ENCODE results near the gene ARMH3.
"Not testable (repeated sequence)": the region's sequence is repeated elsewhere in the genome, so short reads cannot be mapped to it uniquely, and the experiment has no call there.

The ARMH3 gene

DNA sequence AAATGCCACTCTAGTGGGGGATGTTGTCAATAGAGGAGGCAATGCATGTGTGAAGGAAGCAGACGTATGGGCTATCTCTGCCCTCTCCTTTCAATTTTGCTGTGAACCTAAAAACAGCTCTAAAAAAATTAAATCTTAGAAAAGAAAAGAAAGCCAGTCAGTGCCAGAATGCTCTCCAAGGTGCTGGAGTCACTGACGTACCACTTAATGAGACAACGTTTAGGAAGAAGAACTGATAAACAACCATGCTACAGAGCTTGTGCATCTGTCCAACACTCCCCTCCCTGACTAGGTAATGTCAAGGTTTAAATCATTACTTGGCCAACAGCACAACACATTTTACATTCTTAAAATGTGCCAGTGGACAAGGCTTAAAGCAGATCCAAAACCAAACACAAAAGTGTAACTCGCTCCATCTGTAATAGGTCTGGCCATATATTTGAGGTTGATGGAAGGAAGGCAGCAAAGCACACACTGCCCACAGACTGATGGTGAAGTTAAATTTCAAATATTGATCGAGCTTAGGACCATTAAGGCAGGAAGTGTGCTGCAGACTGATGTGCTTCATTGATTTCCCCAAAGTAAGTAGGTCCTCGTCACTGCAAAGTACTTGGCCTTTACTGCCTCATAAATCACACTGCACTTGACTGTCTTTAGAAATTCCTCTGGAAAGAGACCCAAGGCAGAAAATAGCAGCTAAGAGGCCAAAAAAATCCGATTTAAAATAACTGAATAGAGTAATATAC is 15.5 kb downstream of the ARMH3 start:
- no peak for DNase-seq

DNA sequence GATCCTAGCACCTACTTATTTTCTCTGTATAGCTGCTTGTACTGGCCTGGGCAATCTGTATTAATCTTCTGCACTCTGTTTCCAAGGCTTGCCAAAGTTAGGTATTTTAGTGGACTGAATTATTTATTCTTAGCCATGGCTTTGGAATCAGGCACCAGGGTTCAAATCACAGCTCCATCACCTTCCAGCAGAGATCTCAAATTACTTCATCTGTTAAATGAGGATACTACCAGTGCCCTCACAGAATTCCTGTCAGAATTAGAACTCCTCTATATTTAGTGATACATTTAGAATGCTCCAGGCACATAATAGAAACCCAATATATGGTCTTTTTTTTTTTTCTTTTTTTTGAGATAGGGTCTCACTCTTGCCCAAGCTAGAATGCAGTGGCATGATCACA is 17.6 kb downstream of the ARMH3 start:
- DNase-seq = no peak

DNA sequence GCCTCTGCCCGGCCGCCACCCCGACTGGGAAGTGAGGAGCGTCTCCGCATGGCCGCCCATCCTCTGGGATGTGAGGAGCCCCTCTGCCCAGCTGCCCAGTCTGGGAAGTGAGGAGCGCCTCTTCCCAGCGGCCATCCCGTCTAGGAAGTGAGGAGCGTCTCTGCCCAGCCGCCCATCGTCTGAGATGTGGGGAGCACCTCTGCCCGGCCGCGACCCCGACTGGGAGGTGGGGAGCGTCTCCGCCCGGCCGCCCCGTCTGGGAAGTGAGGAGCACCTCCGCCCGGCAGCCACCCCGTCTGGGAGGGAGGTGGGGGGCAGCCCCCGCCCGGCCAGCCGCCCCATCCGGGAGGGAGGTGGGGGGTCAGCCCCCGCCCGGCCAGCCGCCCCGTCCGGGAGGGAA is 20.2 kb downstream of the ARMH3 start:
- not testable (repeated sequence) for DNase-seq

DNA sequence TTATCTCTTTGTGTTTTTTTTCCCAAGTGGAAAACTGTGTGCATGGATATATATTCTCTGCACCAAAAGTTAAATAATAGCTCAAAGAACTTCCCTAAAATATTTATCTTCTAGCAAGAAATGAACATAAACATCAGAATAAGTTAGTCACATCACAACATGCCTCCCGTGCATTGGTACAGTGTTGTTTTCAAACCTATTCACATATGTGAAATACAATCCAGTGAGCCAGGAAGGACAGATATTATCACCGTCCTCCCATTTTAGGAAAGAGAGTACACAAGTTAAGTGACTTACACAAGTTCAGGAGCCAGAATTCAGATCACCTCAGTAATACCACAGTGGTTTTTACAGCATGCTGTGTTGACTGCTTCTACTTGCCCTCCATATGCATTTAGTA is 22.2 kb downstream of the ARMH3 start:
- DNase-seq = no peak

DNA sequence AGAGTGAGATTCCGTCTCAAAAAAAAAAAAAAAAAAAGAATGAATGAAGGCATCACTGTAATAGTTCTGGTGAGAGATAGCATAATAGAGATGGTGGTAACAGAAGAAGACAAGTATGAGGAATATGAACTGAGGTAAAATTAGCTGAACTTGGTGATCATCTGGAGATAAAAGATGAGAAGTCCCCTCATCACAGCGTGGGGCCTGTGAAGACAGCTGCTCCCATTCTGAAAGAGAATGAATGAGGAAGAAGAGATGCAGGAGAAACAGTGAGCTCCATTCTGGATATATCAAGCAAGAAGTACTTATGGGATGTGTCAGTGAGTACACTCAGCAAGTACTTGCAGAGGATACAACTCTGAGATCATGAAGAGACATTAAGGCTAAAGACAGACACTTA is 28.7 kb downstream of the ARMH3 start:
- DNase-seq = no peak

DNA sequence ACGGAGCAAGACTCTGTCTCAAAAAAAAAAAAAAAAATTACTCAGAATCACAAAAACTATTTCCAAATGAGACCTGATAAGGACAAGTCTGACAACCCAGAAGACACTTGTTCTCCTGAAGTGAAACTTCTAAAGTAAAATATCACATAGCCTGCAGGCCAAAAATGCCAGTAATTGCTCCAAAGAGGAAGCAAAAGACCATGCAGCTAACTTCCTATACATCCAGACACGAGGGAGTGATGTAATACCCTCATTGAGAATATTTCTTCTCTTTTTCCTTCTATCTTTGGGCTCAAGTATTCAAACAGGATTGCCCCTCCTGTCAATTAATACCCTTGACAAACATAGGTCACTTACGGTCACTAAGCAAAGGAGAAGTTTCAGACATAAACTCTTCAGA is 31.2 kb downstream of the ARMH3 start:
- DNase-seq = no peak

DNA sequence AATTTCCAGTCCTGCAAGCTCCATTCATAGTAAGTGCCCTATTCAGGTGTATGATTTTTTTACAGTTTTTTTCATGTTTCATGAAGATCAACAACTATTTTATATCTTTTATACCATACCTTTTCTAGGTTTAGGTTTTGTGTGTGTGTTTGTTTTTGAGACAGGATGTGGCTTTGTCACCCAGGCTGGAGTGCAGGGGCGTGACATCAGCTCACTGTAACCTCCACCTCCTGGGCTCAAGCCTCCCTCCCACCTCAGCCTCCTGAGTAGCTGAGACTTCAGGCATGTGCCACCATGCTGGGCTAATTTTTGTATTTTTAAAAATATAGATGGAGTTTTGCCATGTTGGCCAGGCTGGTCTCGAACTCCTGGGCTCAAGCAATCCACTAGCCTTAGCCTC is 35.0 kb downstream of the ARMH3 start:
- no peak for DNase-seq

DNA sequence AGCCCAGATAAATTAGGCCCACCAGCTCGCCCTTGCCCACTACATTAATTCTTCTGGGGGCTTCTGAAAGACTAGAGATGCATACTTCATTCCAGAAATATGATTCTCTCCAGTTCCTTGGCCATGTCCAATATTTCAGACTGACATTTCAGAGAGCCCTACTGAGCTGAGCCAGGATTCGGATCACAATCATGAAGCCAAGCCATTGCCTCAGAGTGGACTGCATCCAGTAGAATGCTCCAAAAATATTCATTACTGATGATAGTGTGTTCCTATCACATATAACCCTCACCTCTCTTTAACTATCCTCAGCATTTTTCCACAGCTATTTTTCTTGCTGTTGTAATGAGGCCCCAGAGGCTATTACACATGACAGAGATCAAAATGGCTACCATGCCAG is 38.7 kb downstream of the ARMH3 start:
- no peak for DNase-seq

DNA sequence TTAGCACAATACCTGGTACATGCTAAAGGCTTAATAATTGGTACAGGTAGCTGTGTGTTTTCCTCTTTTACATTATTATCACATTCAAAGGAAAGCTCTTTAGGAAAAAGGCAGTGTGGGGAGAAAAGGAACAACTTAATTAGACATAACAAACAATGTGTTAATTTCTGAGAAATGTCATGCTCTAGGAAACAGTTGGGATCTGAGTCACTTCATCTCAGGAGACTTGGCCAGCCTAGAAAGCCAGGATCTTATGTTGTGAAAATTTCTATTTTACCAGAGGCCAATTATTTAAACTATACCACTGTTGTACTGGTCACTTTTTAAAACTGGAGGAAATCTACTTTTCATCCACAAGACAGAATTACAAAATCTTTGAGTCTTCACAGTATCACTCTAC is 39.6 kb downstream of the ARMH3 start:
- DNase-seq = no peak

DNA sequence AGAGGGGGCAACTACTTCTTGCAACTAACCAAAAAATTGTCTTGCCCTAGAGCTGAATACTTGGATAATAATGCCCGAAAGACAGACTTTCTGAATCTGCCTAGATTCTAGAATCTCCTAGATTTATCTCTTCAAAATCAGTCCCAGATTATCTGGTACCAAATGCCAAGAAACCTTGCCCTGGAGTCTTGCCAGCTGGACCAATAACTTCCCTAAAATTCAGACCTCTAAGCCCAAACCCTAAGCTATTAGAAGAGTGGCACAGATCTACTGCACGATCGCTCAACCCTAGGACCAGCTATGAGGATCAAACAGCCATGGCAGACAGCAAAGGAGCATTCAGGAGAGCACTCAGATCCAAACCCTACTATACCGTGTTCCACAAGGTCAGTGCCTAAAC is 45.0 kb downstream of the ARMH3 start:
- no peak for DNase-seq

DNA sequence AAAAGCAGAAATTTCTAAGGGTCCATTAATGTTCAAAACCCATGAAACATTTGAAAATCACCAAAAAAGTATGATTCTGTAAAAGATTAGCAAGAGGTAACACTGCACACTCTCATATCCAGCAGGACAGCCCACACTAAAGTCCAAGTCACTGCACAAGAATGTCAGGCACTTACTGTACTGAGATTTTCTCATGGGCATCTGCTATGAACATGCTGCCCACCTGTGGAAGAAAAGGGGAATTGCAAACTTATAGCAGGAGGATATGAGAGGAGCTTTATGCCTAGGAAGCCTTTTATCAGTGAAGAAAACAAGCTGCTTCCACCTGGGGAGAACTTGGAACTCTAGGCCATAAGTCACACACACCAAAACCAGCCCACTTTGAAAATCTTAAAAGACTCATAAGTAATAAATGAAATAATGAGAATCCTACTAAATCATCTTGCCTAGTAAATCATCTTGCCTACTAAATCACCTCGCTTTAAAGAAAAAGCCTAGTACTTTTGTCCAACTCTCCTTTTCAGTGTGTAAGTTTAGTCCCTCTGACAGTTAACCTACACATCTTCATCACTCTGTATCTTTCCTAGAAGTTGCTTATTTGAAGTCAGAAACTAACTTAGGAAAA is 46.1 kb downstream of the ARMH3 start:
- no peak for DNase-seq

DNA sequence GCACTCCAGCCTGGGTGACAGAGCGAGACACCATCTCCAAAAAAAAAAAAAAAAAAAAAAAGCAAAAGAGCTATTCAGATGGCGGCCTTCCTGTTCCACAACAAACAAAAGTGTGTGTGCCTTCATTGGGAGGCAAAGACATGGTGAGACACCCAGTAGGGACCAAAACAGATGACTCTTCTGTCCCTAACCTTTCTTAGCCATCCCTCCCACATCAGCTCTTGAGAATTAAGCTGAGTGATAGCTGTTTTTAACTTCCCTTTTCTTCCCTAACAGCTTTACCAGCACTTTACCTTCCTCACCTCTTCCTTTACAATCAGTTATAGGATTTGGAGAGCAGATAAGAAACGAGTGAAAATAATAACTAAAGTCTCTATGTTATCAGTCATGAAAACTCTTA is 48.2 kb downstream of the ARMH3 start:
- no peak for DNase-seq

DNA sequence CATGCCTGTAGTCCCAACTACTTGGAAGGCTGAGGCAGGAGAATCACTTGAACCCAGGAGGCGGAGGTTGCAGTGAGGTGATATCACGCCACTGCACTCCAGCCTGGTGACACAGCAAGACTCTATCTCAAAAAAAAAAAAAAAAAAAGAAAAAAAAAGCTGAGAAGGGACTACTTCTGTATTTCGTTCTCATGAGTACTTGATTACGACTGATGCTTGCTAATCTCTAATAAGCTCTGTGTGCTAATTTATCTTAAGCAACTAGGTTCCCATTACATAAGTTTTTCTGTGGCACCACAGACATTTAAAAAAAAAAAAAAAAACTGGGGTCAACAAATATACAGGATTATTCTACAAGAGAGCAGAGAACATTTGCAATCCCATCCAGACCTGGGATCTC is 48.9 kb downstream of the ARMH3 start:
- DNase-seq = not testable (repeated sequence)

DNA sequence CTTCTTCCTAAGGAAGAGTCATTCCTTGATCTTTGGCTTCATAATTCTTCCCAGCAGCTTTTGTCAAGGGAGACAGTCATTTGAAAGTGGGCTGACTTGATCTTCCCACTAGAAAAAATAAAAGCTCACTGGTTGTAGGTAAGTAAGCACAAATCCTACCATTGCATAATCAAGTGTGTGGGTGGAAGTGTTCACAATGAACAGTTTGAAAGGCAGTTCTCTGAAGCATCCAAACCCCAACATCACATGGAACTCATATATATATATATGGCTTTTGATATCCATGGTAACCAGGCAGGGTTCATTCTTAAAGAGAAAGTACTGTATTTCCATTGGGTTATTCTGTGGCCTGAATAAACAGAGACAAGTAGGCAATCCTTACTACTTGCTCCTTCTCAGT is 51.6 kb downstream of the ARMH3 start:
- DNase-seq = no peak

DNA sequence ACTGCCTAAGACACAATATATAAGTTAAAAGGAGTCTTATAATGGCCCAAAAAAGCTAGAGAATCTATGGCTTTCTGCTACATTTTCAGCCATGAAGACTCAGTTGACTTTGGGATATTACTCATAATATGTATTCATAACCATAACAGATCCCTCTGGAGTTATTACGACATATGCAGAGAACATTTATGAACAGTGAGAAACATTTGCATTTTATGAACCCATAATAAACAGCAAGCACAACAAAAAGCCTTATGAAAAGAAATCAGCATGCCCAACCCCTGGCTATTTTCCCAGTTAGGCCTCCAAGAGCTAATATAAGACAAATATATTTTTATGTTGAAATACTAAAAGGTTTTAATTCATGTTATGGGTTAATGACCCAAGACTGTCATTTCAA is 52.4 kb downstream of the ARMH3 start:
- no peak for DNase-seq

DNA sequence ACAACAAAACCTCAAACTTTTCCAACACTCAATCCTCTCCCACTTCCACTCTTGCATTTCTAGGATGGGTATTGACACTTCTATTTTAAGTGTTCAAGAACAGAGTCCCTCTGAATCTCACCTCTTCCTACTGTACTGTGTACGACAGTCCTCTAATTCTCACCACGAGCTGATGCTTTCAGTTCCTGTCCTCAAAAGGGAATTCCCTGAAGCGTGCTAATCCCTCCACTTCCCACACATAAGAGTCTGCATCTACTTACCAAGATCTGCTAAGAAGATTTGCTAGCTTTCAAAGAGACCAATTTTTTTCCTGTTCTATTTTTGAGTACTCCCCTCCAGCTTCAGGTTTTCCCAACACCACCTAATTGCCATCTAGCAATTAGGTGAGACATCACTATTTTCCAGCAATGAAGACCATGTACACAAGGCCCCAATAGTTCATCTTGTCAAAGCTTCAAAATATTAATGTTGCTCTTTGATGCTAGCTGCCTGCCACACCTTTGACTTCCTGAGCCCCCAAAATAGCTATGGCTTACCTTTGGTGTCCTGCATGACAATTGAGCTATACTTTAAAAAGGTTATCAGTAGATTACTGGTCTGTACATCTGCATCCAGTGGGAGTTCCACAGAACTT is 54.4 kb downstream of the ARMH3 start:
- no peak for DNase-seq

DNA sequence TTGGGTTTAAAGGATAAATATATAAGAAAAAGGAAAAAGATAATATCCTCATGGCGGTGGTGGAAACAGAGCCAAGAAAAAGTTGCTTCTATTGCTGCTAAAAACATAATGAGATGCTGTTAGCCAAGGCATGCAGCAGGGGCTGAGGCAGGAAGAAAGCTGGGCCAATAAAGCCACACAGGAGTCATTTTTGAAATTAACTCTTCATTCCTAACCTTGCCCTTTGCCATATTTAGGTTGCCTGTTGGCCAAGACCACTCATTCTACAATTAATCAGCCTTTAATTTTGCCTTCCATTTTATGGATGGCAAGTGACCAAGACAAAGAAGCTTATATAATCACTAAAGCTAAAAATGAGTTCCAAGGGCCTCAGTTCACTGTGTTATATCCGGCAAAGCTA is 58.2 kb downstream of the ARMH3 start:
- DNase-seq = no peak

DNA sequence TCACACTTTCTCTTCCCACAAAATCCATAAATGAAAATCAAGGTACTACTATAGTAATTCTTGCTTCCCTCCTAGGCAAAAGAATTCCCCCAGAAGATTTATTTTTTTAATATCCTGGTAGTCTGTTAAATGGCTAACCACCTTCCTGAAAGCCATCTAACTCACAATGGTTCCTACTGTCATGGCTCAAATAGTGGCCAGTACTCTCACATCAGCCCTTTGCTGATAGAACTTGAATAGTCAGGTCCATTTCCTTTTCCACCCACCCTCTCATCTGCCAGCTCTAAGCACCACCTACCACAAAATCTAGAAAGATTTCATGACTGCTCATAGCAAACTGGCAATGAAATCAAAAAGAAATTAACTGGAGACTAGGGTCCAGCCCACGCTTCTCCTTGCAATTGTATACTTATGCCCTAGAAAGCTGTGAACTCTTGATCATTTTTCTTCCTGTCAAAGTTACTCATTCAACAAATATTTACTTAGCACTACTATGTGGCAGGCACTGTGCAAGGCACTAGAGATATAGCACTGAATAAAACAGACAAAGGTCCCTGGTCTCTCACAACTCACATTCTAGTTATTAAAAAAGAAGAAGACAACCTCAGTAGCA is 60.4 kb downstream of the ARMH3 start:
- no peak for DNase-seq

DNA sequence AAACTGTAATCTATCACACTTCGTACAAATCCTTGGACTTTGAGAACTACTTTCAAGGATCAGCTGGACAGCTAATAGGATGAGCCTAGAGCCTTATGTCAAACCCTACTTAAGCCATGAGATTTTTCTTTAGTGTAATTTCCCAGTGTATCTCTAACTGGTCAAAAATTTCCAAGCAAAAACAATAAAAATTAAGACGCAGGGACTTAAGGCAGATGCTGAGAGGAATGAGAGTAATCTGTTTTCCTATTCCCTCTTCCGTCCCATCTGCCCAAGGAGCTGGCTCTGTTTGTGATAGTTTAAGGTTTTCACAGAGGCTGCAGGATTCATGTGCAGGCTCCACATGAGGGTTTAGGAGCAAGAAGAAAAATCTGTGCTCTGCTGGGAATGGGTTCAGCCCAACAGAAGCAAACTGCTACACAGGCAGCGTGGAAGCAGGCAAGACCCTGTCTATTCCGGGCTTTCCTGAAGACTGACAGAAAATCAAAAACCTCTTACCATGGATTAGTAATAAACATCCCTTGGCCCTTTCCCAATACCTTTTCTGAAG is 62.2 kb downstream of the ARMH3 start:
- DNase-seq = no peak

DNA sequence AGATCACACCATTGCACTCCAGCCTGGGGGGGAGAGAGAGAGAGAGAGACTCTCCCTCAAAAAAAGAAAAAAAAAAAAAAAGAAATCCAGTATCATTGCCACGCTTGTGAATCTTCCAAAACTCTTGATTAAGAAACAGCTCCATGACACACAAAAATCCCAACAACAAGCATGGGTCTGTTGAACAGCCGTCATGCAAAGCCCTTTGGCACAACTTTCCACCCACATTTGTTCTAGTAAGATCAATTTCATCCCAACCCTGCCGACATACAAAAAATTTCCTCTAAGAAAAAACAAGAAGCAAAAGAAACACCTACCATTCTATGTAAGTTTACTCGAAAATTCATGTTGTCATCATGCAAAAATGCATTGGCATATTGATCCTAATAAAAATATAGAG is 62.8 kb downstream of the ARMH3 start:
- DNase-seq = no peak

DNA sequence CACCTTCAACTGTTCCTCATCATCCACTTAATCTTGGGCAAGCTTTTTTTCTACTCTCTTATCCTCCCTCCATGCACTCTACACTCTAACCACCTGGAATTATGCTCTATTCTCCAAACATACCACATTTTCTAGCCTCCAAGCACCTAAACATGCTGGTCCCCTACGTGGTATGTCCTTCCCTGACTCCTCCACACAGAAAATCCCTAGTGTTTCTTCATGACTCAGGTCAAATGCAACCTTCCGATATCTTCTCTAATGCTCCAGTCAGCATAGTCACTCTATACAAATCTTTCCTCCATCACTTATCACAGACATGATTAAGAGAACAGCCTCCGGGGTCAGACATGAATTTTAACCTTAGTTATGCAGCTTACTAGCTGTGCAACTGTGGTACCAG is 68.8 kb downstream of the ARMH3 start:
- no peak for DNase-seq

DNA sequence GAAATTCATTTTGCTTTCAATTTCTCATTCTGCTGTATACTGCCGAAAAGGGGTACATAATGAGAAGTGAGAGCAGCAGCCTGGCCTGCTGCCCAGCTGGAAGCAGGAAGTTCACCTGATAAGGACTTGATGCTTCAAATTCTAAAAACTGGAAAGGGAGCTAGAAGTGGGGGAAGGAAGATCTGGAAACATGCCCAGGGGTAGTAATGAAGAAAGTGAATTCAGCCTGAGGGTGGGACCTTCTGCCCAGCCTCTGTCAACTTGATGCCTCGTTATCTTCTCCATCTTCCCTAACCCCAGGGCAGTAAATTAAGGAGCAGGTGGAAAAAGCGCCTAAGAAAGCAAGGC is 69.4 kb downstream of the ARMH3 start:
- DNase-seq = no peak

DNA sequence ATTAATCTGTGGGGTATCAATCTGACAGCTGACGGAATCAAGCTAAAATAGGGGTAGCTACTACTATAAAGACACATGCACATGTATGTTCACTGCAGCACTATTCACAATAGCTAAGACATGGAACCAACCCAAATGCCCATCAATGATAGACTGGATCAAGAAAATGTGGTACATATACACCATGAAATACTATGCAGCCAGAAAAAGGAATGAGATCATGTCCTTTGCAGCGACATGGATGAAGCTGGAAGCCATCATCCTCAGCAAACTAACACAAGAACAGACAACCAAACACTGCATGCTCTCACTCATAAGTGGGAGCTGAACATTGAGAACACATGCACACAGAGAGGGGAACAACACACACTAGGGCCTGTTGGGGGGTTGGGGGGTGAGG is 75.3 kb downstream of the ARMH3 start:
- not testable (repeated sequence) for DNase-seq
